Karpas-422 (cell line): ENCODE data around the gene DDB1. TPM values are rescaled to one million over a fixed set of nuclear protein-coding genes. Genes with fewer than 3 reads are reported as not detected.

ENCODE experiments used
- DNase-seq: peaks from one replicate; pipeline ENCODE4 v3.0.0-alpha.2; 2015
- H2AFZ ChIP-seq: fragments of 200-600 bp; sonication (generic); 2 replicates; pipeline ENCODE4 v1.6.1; 2014; ENCODE audit warnings: antibody characterized with exemption, low read length, mixed read lengths
- H3K27ac ChIP-seq: fragments of 200-600 bp; sonication (generic); 2 replicates; pipeline ENCODE4 v1.5.1; 2014; ENCODE audit warnings: mild to moderate bottlenecking, low read length, moderate library complexity
- H3K27me3 ChIP-seq: fragments of 200-600 bp; sonication (generic); 2 replicates; pipeline ENCODE4 v1.6.1; 2014; ENCODE audit warnings: low read length, mixed read lengths
- H3K36me3 ChIP-seq: fragments of 200-600 bp; sonication (generic); 2 replicates; pipeline ENCODE4 v1.6.1; 2014; ENCODE audit warnings: low read length, mixed read lengths; ENCODE audit not compliant: insufficient read depth
- H3K4me1 ChIP-seq: fragments of 200-600 bp; sonication (generic); 2 replicates; pipeline ENCODE4 v1.6.1; 2014; ENCODE audit warnings: mild to moderate bottlenecking, low read length, mixed read lengths
- H3K4me2 ChIP-seq: fragments of 200-600 bp; sonication (generic); 2 replicates; pipeline ENCODE4 v1.6.1; 2014; ENCODE audit warnings: low read length, low read depth, mild to moderate bottlenecking; ENCODE audit not compliant: poor library complexity, severe bottlenecking
- H3K4me3 ChIP-seq: fragments of 200-600 bp; sonication (generic); 2 replicates; pipeline ENCODE4 v1.5.1; 2014; ENCODE audit warnings: mild to moderate bottlenecking, antibody characterized with exemption, low read length, mixed read lengths
- H3K79me2 ChIP-seq: fragments of 200-600 bp; sonication (generic); 2 replicates; pipeline ENCODE4 v1.6.1; 2014; ENCODE audit warnings: mild to moderate bottlenecking, low read length, mixed read lengths
- H3K9ac ChIP-seq: fragments of 200-600 bp; sonication (generic); 2 replicates; pipeline ENCODE4 v1.6.0; 2014; ENCODE audit warnings: low read length
- H3K9me2 ChIP-seq: fragments of 200-600 bp; sonication (generic), shearing (Covaris generic); replicated peaks from 2 replicates; pipeline ENCODE4 v1.6.0; 2014; ENCODE audit warnings: mild to moderate bottlenecking, low read length, moderate library complexity; ENCODE audit not compliant: insufficient read depth
- H3K9me3 ChIP-seq: fragments of 300-700, 200-600 bp; sonication (generic); 2 replicates; pipeline ENCODE4 v1.6.1; 2014; ENCODE audit warnings: low read length, mixed read lengths
- H4K20me1 ChIP-seq: fragments of 200-600 bp; sonication (generic); 2 replicates; pipeline ENCODE4 v1.6.1; 2014; ENCODE audit warnings: mild to moderate bottlenecking, antibody characterized with exemption, low read length, low read depth; ENCODE audit not compliant: insufficient read depth
- total RNA-seq: library from RNA; depleted of rRNA; stranded (reverse); fragments of >200 nt; shearing (Covaris generic); gene quantifications from 2 replicates; pipeline ENCODE4 v1.2.3, GENCODE V29; 2014; ENCODE audit warnings: low replicate concordance

Gene DDB1
- total RNA-seq, 1 experiment from 2014 or later: 100 TPM

- no peak overlapping the region for H3K27ac ChIP-seq
- no peak overlapping the region for H3K4me3 ChIP-seq
- H3K79me2 ChIP-seq: peaks cover 77% of the 10 kb centered on the region
- no peak overlapping the region for H3K4me2 ChIP-seq
- DNase-seq: no peak
- H3K4me1 ChIP-seq: peaks cover 15% of the 10 kb centered on the region
- H3K9me2 ChIP-seq: no peaks in the 10 kb centered on the region
- no peak overlapping the region for H2AFZ ChIP-seq
- no peaks in the 10 kb centered on the region for H3K27me3 ChIP-seq
- peaks cover 24% of the 10 kb centered on the region for H4K20me1 ChIP-seq
- H3K36me3 ChIP-seq: peaks cover 57% of the 10 kb centered on the region; the same call in 1 of the 2 replicates
- H3K9me3 ChIP-seq: no peaks in the 10 kb centered on the region
- no peak overlapping the region for H3K9ac ChIP-seq
Observed at GRCh38 chr11:61328351-61328750, 4.6 kb downstream of the DDB1 start.

- H3K4me3 ChIP-seq: no peak overlapping the region
- H2AFZ ChIP-seq: no peak overlapping the region
- no peak overlapping the region for H3K4me2 ChIP-seq
- H3K9ac ChIP-seq: no peak overlapping the region
- H3K9me3 ChIP-seq: no peaks in the 10 kb centered on the region
- no peak for DNase-seq
- no peaks in the 10 kb centered on the region for H3K9me2 ChIP-seq
- peaks cover 63% of the 10 kb centered on the region for H3K36me3 ChIP-seq
- H3K79me2 ChIP-seq: peaks cover 73% of the 10 kb centered on the region
- H3K27me3 ChIP-seq: no peaks in the 10 kb centered on the region
- H4K20me1 ChIP-seq: peaks cover 24% of the 10 kb centered on the region
- H3K27ac ChIP-seq: no peak overlapping the region
- H3K4me1 ChIP-seq: peaks cover 15% of the 10 kb centered on the region
Observed at GRCh38 chr11:61327669-61328071, 5.2 kb downstream of the DDB1 start.

GRCh38 chr11:61325649-61326414, 7.1 kb downstream of the DDB1 start:
- Histone ChIP-seq H2AFZ (no peak overlapping the region), H3K27ac (no peak overlapping the region), H4K20me1 (0 out of 2 replicates have a peak, but pooled peaks cover 7% of the 10 kb centered on the region), H3K79me2 (peaks cover 55% of the 10 kb centered on the region), H3K36me3 (peaks cover 78% of the 10 kb centered on the region), H3K9ac (no peak overlapping the region), H3K9me2 (no peaks in the 10 kb centered on the region), H3K27me3 (no peaks in the 10 kb centered on the region), H3K4me2 (no peak overlapping the region), H3K4me3 (no peak overlapping the region), H3K4me1 (peaks cover 3% of the 10 kb centered on the region), H3K9me3 (no peaks in the 10 kb centered on the region)
- no peak for DNase-seq

- H3K4me1 ChIP-seq: no peaks in the 10 kb centered on the region
- H3K27me3 ChIP-seq: no peaks in the 10 kb centered on the region
- H3K4me2 ChIP-seq: no peak overlapping the region
- peaks cover 63% of the 10 kb centered on the region for H3K36me3 ChIP-seq
- H2AFZ ChIP-seq: no peak overlapping the region
- no peak for DNase-seq
- no peak overlapping the region for H3K4me3 ChIP-seq
- H3K79me2 ChIP-seq: 0 out of 2 replicates have a peak, but pooled peaks cover 3% of the 10 kb centered on the region
- H3K9me3 ChIP-seq: no peaks in the 10 kb centered on the region
- H3K9me2 ChIP-seq: no peaks in the 10 kb centered on the region
- no peaks in the 10 kb centered on the region for H4K20me1 ChIP-seq
- H3K9ac ChIP-seq: no peak overlapping the region
- H3K27ac ChIP-seq: no peak overlapping the region
Observed at GRCh38 chr11:61315260-61315659, 17.6 kb downstream of the DDB1 start.

GRCh38 chr11:61310749-61311148, 22.2 kb downstream of the DDB1 start:
- no peaks in the 10 kb centered on the region for H3K9me2 ChIP-seq
- H3K4me3 ChIP-seq: no peak overlapping the region
- H3K36me3 ChIP-seq: peaks cover 64% of the 10 kb centered on the region
- H3K79me2 ChIP-seq: 0 out of 2 replicates have a peak, but pooled peaks cover 3% of the 10 kb centered on the region
- H2AFZ ChIP-seq: no peak overlapping the region
- H3K9me3 ChIP-seq: no peaks in the 10 kb centered on the region
- no peak for DNase-seq
- H3K4me1 ChIP-seq: no peaks in the 10 kb centered on the region
- H3K27me3 ChIP-seq: no peaks in the 10 kb centered on the region
- no peak overlapping the region for H3K9ac ChIP-seq
- H3K4me2 ChIP-seq: no peak overlapping the region
- no peaks in the 10 kb centered on the region for H4K20me1 ChIP-seq
- H3K27ac ChIP-seq: no peak overlapping the region

- no peaks in the 10 kb centered on the region for H4K20me1 ChIP-seq
- no peak overlapping the region for H3K9ac ChIP-seq
- H3K4me1 ChIP-seq: no peaks in the 10 kb centered on the region
- H3K4me3 ChIP-seq: no peak overlapping the region
- H2AFZ ChIP-seq: no peak overlapping the region
- H3K9me2 ChIP-seq: no peaks in the 10 kb centered on the region
- no peak overlapping the region for H3K4me2 ChIP-seq
- no peaks in the 10 kb centered on the region for H3K79me2 ChIP-seq
- H3K36me3 ChIP-seq: peaks cover 62% of the 10 kb centered on the region
- no peaks in the 10 kb centered on the region for H3K9me3 ChIP-seq
- H3K27ac ChIP-seq: no peak overlapping the region
- no peak for DNase-seq
- no peaks in the 10 kb centered on the region for H3K27me3 ChIP-seq
Observed at GRCh38 chr11:61309739-61310138, 23.2 kb downstream of the DDB1 start.

GRCh38 chr11:61309141-61309540, 23.8 kb downstream of the DDB1 start:
- Histone ChIP-seq H3K9ac (no peak overlapping the region), H3K4me3 (no peak overlapping the region), H3K27me3 (no peaks in the 10 kb centered on the region), H3K9me2 (no peaks in the 10 kb centered on the region), H3K27ac (no peak overlapping the region), H4K20me1 (no peaks in the 10 kb centered on the region), H3K79me2 (no peaks in the 10 kb centered on the region), H3K36me3 (peaks cover 61% of the 10 kb centered on the region), H2AFZ (no peak overlapping the region), H3K9me3 (no peaks in the 10 kb centered on the region), H3K4me2 (no peak overlapping the region), H3K4me1 (no peaks in the 10 kb centered on the region)
- DNase-seq: no peak

GRCh38 chr11:61307354-61307753, 25.6 kb downstream of the DDB1 start:
- no peak for DNase-seq
- Histone ChIP-seq H3K4me2 (no peak overlapping the region), H4K20me1 (no peaks in the 10 kb centered on the region), H3K9me3 (no peaks in the 10 kb centered on the region), H3K9ac (no peak overlapping the region), H2AFZ (no peak overlapping the region), H3K36me3 (peaks cover 55% of the 10 kb centered on the region), H3K27me3 (no peaks in the 10 kb centered on the region), H3K4me3 (no peak overlapping the region), H3K27ac (no peak overlapping the region), H3K4me1 (no peaks in the 10 kb centered on the region), H3K79me2 (no peaks in the 10 kb centered on the region), H3K9me2 (no peaks in the 10 kb centered on the region)
